Lung microvascular endothelial cell (primary cell): Measurements from ENCODE around the gene ENTPD3. TPM values are rescaled to one million over a fixed set of nuclear protein-coding genes. Genes with fewer than 3 reads are reported as not detected.
A peak's percentile ranks its signal among the peaks of the same experiment; 100 is the strongest.

Source experiments
- DNase-seq, 2 donors: peaks; one replicate each; pipeline versions ENCODE4 v3.0.0 to v3.0.0-alpha.2; 2010; ENCODE audit warnings: low read depth in 2 of 2
- total RNA-seq: library from RNA; depleted of rRNA; stranded (reverse); fragments of >200 nt; gene quantifications from 2 replicates; pipeline ENCODE4 v1.2.1, GENCODE V29; 2014

ENTPD3 gene
- total RNA-seq, 1 donor from 2014 or later: not detected

GRCh38 chr3:40404591-40405198 lies 17.7 kb downstream of the ENTPD3 start:
- DNase-seq: no peak

- DNase-seq: no peak
Observed at GRCh38 chr3:40407007-40407406, 20.0 kb downstream of the ENTPD3 start.

- DNase-seq: no peak
Observed at GRCh38 chr3:40407611-40408010, 20.6 kb downstream of the ENTPD3 start.

- no peak for DNase-seq
Observed at GRCh38 chr3:40414270-40414669, 27.3 kb downstream of the ENTPD3 start.

GRCh38 chr3:40417845-40418543 lies 31.0 kb downstream of the ENTPD3 start:
- no peak for DNase-seq

- DNase-seq: no peak
Observed at GRCh38 chr3:40422861-40423260, 35.9 kb downstream of the ENTPD3 start.

GRCh38 chr3:40427045-40427669 lies 40.2 kb downstream of the ENTPD3 start:
- no peak for DNase-seq

GRCh38 chr3:40432793-40433192 lies 45.8 kb downstream of the ENTPD3 start:
- no peak for DNase-seq

- DNase-seq: peak in 1 of 2 donors; percentile 12
Observed at GRCh38 chr3:40437889-40438288, 50.9 kb downstream of the ENTPD3 start.

- no peak for DNase-seq
Observed at GRCh38 chr3:40445062-40445461, 58.1 kb downstream of the ENTPD3 start.

- no peak for DNase-seq
Observed at GRCh38 chr3:40445880-40446279, 58.9 kb downstream of the ENTPD3 start.

- no peak for DNase-seq
Observed at GRCh38 chr3:40450438-40450837, 63.5 kb downstream of the ENTPD3 start.

- no peak for DNase-seq
Observed at GRCh38 chr3:40451551-40451950, 64.6 kb downstream of the ENTPD3 start.

GRCh38 chr3:40452057-40452456 lies 65.1 kb downstream of the ENTPD3 start:
- no peak for DNase-seq

GRCh38 chr3:40452562-40452875 lies 65.5 kb downstream of the ENTPD3 start:
- no peak for DNase-seq

GRCh38 chr3:40452876-40453730 lies 66.1 kb downstream of the ENTPD3 start:
- peak; percentile 99 for DNase-seq

GRCh38 chr3:40453933-40454332 lies 66.9 kb downstream of the ENTPD3 start:
- DNase-seq: no peak

- no peak for DNase-seq
Observed at GRCh38 chr3:40455328-40455727, 68.3 kb downstream of the ENTPD3 start.

GRCh38 chr3:40456279-40456939 lies 69.4 kb downstream of the ENTPD3 start:
- DNase-seq: no peak

GRCh38 chr3:40456940-40457823 lies 70.2 kb downstream of the ENTPD3 start, which contains the start of gene RPL14:
Gene RPL14, plus strand, starts transcription at chr3:40457339. Its CDS starts 133 bp downstream, at chr3:40457472.
- peak; percentile 98 for DNase-seq
